Stomach (tissue), 9 donors: ENCODE data around the gene EGFLAM. TPM values are rescaled to one million over a fixed set of nuclear protein-coding genes. Genes with fewer than 3 reads are reported as not detected.

Experiments used
- DNase-seq, 2 donors: peaks; one replicate each; pipeline versions ENCODE4 v3.0.0 to v3.0.0-alpha.2; 2013 to 2019
- H3K27ac ChIP-seq, 5 donors: fragments of 200-600 bp in 4 of 5; sonication (generic) in 4 of 5; one replicate each; pipeline ENCODE4 v1.5.1; 2013 to 2019; ENCODE audit warnings: mild to moderate bottlenecking in 1 of 5, moderate library complexity in 1 of 5
- H3K27me3 ChIP-seq, 3 donors: fragments of 200-600 bp; sonication (generic); one replicate each; pipeline ENCODE4 v1.5.1; 2017 to 2019; ENCODE audit warnings: mixed run types in 1 of 3
- H3K36me3 ChIP-seq, 4 donors: fragments of 200-600 bp; sonication (generic); 1 replicate in 3 of 4; 2 replicates in 1 of 4; pipeline ENCODE4 v1.5.1; 2016 to 2019
- H3K4me1 ChIP-seq, 4 donors: fragments of 200-600 bp; sonication (generic); one replicate each; pipeline ENCODE4 v1.5.1; 2016 to 2019
- H3K4me3 ChIP-seq, 4 donors: fragments of 200-600 bp; sonication (generic) in 3 of 4; one replicate each; pipeline ENCODE4 v1.5.1; 2016 to 2019; ENCODE audit warnings: mild to moderate bottlenecking in 1 of 4
- H3K9me3 ChIP-seq, 4 donors: fragments of 200-600 bp; sonication (generic); one replicate each; pipeline ENCODE4 v1.5.1; 2016 to 2019
- CTCF ChIP-seq, 7 experiments: fragments of 450-650 bp in 4 of 7; fragments of 200-600 bp in 3 of 7; sonication (generic) in 3 of 7; IDR thresholded peaks; one replicate each; pipeline ENCODE4 v1.5.1; 2016 to 2019; ENCODE audit warnings: antibody characterized with exemption in 7 of 7, control low read depth in 2 of 7, mild to moderate bottlenecking in 1 of 7
- EP300 ChIP-seq: sonication (generic); formaldehyde crosslinking; IDR thresholded peaks from one replicate; pipeline ENCODE4 v1.6.1; 2017; ENCODE audit warnings: antibody characterized with exemption
- POLR2A ChIP-seq, 4 donors: fragments of 450-650 bp; IDR thresholded peaks; one replicate each; pipeline ENCODE4 v1.6.1; 2016; ENCODE audit warnings: antibody characterized with exemption in 4 of 4, control low read depth in 2 of 4, mild to moderate bottlenecking in 1 of 4, moderate library complexity in 1 of 4
- POLR2AphosphoS5 ChIP-seq, 3 donors: sonication (generic); formaldehyde crosslinking; IDR thresholded peaks; one replicate each; pipeline ENCODE4 v1.6.1; 2016; ENCODE audit warnings: antibody characterized with exemption in 3 of 3
- WGBS, 5 donors: extraction: QIAGEN DNeasy Blood & Tissue Kit in 3 of 5; methylation state at CpG; one replicate each; pipeline versions ENCODE4 v1.1.5 to v1.1.7; 2013 to 2018; 5-methylcytosine and 5-hydroxymethylcytosine counted together
- intact Hi-C: fragments of 100-400 bp; cut with DNase I; formaldehyde crosslinking; loops from one replicate; pipeline ENCODE4 v1.15.1; 2023; ENCODE audit warnings: low total_unique reads
- polyA plus RNA-seq, 3 donors: library from polyadenylated mRNA; stranded (reverse); fragments of 200-250 nt; gene quantifications; one replicate each; pipeline ENCODE4 v1.2.3, GENCODE V29; 2013
- total RNA-seq, 5 donors: library from RNA; depleted of rRNA; stranded (reverse); fragments of >200 nt; gene quantifications; one replicate each; pipeline versions ENCODE4 v1.1.0 to v1.2.3, GENCODE V29; 2014 to 2016
- donor health status: healthy with polysubstance abuse.
- donor health status: Bipolar disorder and iron deficiency.
- donor health status: healthy.

Gene EGFLAM
- total and polyA plus RNA-seq, 8 donors: 0.61 to 5.9 (median 1.4) TPM; not detected in 3

DNA sequence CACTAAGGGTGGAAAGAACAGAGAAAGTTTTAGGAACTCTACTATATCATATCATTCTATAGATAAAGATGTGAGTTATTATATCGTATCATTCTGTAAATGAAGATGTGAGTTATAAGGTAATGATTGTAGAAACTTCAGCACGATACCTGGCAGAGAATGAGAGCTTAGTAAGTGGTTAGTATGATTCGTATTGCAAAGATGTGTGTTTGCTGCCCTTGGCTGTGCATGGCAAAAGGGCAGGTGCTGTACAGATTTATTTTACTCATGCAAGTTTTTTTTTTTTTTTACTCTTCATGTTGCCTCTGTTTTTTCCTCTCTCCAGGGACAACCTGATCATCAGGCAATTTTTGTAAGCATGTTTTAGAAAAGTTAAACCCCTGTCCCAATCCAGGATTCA lies 83.3 kb downstream of the EGFLAM start:
- TF ChIP-seq CTCF (IDR thresholded peaks at IDR 0.05): no peak
- TF ChIP-seq POLR2AphosphoS5 (IDR thresholded peaks at IDR 0.05): no peak
- TF ChIP-seq POLR2A (IDR thresholded peaks at IDR 0.05): no peak
- no peak for TF ChIP-seq EP300
- 64 to 83% (median 69%) methylated on average over 3 of the region's 3 CpGs for WGBS, 5 donors
- no peak for DNase-seq

GRCh38 chr5:38342261-38342660 lies 83.9 kb downstream of the EGFLAM start:
- no peak overlapping the region for H3K27ac ChIP-seq
- 27 to 51% (median 39%) methylated on average over 2 of the region's 2 CpGs for WGBS, 5 donors
- no peak overlapping the region for H3K4me3 ChIP-seq
- DNase-seq: no peak
- intact Hi-C loops: no loop called here
- peaks cover 0 to 18% (median 0%) of the 10 kb centered on the region in 3 donors for H3K27me3 ChIP-seq
- H3K36me3 ChIP-seq: no peaks in the 10 kb centered on the region
- no peaks in the 10 kb centered on the region for H3K4me1 ChIP-seq
- TF ChIP-seq CTCF (IDR thresholded peaks at IDR 0.05): no peak
- no peak for TF ChIP-seq POLR2AphosphoS5 (IDR thresholded peaks at IDR 0.05)
- no peak for TF ChIP-seq EP300
- no peak for TF ChIP-seq POLR2A (IDR thresholded peaks at IDR 0.05)
- H3K9me3 ChIP-seq: no peaks in the 10 kb centered on the region

More for the DNA sequence above, 83.3 kb downstream of the EGFLAM start:
- intact Hi-C loops: no loop called here
- Histone ChIP-seq H3K27ac (no peak overlapping the region), H3K9me3 (no peaks in the 10 kb centered on the region), H3K36me3 (no peaks in the 10 kb centered on the region), H3K27me3 (peaks cover 0 to 18% (median 0%) of the 10 kb centered on the region in 3 donors), H3K4me1 (no peaks in the 10 kb centered on the region), H3K4me3 (no peak overlapping the region)

GRCh38 chr5:38344891-38345290 lies 86.5 kb downstream of the EGFLAM start:
- H3K4me3 ChIP-seq: no peak overlapping the region
- no peak for TF ChIP-seq EP300
- no peak for TF ChIP-seq POLR2A (IDR thresholded peaks at IDR 0.05)
- no peak for TF ChIP-seq CTCF (IDR thresholded peaks at IDR 0.05)
- no peak for TF ChIP-seq POLR2AphosphoS5 (IDR thresholded peaks at IDR 0.05)
- H3K36me3 ChIP-seq: no peaks in the 10 kb centered on the region
- peaks cover 0 to 9% (median 0%) of the 10 kb centered on the region in 3 donors for H3K27me3 ChIP-seq
- WGBS, 5 donors: 75 to 84% (median 82%) methylated on average over 4 of the region's 4 CpGs
- no peaks in the 10 kb centered on the region for H3K9me3 ChIP-seq
- no peaks in the 10 kb centered on the region for H3K4me1 ChIP-seq
- no peak overlapping the region for H3K27ac ChIP-seq
- intact Hi-C loops: no loop called here
- DNase-seq: no peak

DNA sequence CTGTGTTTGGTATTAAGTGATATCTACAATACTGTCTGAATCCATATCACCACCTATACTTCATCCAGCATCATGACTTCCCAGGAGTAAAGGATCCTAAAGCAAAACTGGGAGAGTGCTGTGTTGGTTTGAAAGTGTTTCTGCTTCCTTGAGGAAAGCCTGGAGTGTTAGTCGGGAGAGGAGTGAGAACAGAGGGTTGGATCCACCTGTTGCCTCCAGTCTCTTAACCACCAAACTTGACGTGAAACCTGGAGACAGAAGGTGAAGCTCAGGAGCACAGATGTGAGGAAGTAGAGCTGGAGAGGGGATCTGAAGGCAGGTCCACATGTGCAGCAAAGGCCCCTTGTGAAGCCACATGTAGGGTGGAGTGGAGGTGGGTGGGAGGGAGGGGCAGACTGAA lies 88.2 kb downstream of the EGFLAM start:
- whole genome bisulfite sequencing, 5 donors: 92 to 97% (median 94%) methylated on average over 2 of the region's 2 CpGs
- Histone ChIP-seq H3K4me3 (no peak overlapping the region), H3K27me3 (peaks cover 0 to 3% (median 0%) of the 10 kb centered on the region in 3 donors), H3K9me3 (no peaks in the 10 kb centered on the region), H3K4me1 (no peaks in the 10 kb centered on the region), H3K36me3 (no peaks in the 10 kb centered on the region), H3K27ac (no peak overlapping the region)
- TF ChIP-seq POLR2A (IDR thresholded peaks at IDR 0.05) (no peak), EP300 (no peak), POLR2AphosphoS5 (IDR thresholded peaks at IDR 0.05) (no peak), CTCF (IDR thresholded peaks at IDR 0.05) (no peak)
- intact Hi-C loops: no loop called here
- no peak for DNase-seq
